Activated naive CD4-positive, alpha-beta T cell treated with anti-CD3 and anti-CD28 coated beads, Interleukin-2, amount 50 U/mL, for 72 hours (primary cell): ENCODE results near the gene LALBA. TPM values are rescaled to one million over a fixed set of nuclear protein-coding genes. Genes with fewer than 3 reads are reported as not detected.
A peak's percentile ranks its signal among the peaks of the same experiment; 100 is the strongest.
"Not testable (repeated sequence)": the region's sequence is repeated elsewhere in the genome, so short reads cannot be mapped to it uniquely, and the experiment has no call there.

Experiments used
- ATAC-seq, 2 donors: fragments of 150-1000 bp; cut with Tn5 transposase; 2 replicates each; pipeline ENCODE4 v1.10.0; 2021; ENCODE audit warnings: mild to moderate bottlenecking in 2 of 2, moderate library complexity in 2 of 2
- DNase-seq, 2 donors: peaks; one replicate each; pipeline ENCODE4 v3.0.0; 2021 to 2022; ENCODE audit warnings: low spot score in 2 of 2
- H3K27ac Mint-ChIP-seq, 2 donors: one replicate each; pipeline ENCODE4 v1.8.0; 2022; ENCODE audit warnings: mild to moderate bottlenecking in 2 of 2, mixed read lengths in 2 of 2
- H3K36me3 Mint-ChIP-seq, 2 donors: one replicate each; pipeline ENCODE4 v1.8.0; 2022; ENCODE audit warnings: mixed read lengths in 2 of 2
- H3K9me3 Mint-ChIP-seq, 2 donors: one replicate each; pipeline ENCODE4 v1.8.0; 2022; ENCODE audit warnings: mixed read lengths in 2 of 2
- total RNA-seq, 2 donors: library from RNA; stranded (reverse); gene quantifications; one replicate each; pipeline ENCODE4 v1.2.3, GENCODE V29; 2022

Gene LALBA
- not detected for total RNA-seq

DNA sequence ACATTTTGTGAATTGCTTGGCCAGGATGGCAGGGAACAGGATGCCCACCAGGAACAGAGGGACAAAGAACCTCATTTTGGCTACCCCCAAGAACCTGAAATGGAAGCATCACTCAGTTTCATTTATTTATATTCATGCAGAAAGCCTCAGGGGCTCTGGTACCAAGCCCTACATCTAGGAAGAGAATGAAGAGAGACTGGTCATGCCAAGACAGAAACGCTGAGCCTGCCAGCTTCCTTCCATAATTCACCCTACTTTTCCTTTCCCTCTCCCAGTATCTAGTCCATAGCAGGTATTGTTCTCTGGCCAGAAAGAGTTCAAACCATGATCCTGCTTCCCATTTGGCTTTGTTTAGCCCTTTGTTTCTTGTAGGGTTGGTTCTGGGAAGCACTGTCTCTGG is at the start of gene LALBA:
Gene LALBA (minus strand): TSS at position 101 of the 400 bp plus-strand sequence. CDS start 26 bp downstream, at position 75.
- no peaks in the 10 kb centered on the region for H3K9me3 Mint-ChIP-seq
- ATAC-seq (no peak), DNase-seq (no peak)
- no peak within 1 kb of the TSS for H3K27ac Mint-ChIP-seq
- H3K36me3 Mint-ChIP-seq, result no peaks in the 10 kb centered on the region

DNA sequence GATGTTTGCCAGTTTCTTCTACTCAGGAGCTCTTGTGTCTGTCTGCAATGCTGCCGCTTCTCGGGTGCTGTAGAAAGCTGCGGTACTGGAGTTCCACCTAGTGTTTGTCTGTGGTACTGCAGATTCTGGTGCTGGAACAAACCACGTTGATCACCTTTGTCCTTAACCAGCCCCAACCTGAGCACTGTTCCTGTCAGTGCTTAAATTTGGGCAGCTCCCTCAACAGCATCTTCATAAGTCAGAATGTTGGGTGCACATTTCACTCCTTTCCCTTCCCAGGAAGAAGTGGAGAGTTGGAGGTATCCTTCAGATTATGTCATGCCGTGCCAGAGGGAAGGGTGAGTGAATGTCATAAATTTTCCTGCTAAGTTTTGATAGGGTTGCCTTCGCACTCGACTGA is 48.7 kb upstream of the LALBA start:
- Mint-ChIP-seq H3K9me3 (peaks cover 0 to 12% of the 10 kb centered on the region in 2 donors), H3K36me3 (peaks cover 0 to 18% of the 10 kb centered on the region in 2 donors), H3K27ac (no peak overlapping the region)
- DNase-seq, result peak; percentile 67 to 82
- ATAC-seq, result peak; percentile 81 to 88

DNA sequence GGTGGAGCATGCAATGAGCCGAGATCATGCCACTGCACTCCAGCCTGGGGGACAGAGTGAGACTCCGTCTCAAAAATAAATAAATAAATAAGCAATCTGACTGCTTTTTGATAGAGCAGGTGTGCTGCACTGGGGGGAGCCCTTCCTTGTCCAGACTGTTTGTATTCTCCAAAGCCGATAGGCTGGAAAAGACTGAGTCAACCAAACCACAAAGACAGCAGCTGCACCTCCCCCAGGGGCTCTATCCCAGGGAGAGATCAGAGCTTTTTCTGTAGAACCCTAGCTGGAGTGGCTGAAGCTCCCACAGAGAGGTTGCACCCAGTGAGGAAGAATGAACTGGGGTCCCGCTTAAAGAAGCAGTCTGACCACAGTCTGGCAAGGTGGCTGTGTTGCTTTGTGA is 45.8 kb upstream of the LALBA start:
- no peak for ATAC-seq
- Mint-ChIP-seq H3K9me3 (peaks cover 12 to 22% of the 10 kb centered on the region in 2 donors), H3K27ac (no peak overlapping the region), H3K36me3 (peaks cover 10 to 33% of the 10 kb centered on the region in 2 donors)
- DNase-seq, result no peak

DNA sequence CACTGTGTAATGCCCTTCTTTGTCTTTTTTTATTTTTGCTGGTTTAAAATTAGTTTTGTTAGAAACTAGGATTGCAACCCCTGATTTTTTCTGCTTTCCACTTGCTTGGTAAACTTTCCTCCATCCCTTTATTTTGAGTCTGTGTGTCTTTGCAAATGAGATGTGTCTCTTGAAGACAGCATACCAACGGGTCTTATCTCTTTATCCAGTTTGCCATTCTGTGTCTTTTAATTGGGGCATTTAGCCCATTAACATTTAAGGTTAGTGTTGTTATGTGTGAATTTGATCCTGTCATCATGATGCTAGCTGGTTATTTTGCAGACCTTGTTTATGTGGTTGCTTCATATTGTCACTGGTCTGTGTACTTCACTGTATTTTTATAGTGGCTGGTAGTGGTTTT is 43.5 kb upstream of the LALBA start:
- Mint-ChIP-seq H3K27ac (no peak overlapping the region), H3K36me3 (peaks cover 11 to 33% of the 10 kb centered on the region in 2 donors), H3K9me3 (peaks cover 12 to 22% of the 10 kb centered on the region in 2 donors)
- DNase-seq, result no peak
- no peak for ATAC-seq

DNA sequence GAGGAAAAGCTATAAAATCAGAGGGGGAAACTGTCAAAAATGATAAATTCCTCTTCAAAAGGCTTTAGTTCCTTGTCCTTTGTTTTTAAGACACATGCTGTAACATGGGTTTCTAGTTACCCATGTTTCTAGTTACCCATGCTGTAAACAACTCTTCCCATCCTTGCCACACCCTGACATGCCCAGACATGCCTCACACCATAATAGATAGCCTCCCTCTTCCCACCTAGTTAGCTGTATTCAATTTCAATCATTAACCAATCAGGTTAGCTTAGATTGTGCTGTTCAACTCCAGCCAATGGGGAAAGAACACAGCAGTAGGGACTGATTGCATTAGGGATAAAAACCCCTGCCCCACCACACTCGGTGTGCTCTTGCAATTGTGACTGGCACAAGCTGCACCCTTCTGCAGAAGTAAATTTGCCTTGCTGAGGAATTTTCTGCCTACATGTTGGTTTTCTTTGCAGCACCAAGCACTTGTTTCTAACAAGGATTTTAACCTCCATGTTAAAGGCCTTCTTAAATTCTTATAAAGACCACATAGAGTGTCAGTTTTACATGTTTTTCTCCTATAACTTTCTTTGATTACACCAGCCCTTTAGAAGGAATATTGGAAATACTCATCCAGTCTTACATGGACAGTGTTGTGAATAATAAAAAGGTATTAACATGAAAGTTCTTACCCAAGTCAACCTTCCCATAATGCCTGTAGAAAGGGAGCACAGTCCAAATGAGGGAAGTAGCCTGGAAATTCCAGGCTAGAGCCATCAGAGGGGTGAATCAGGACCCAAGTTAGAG is 32.5 kb upstream of the LALBA start:
- H3K36me3 Mint-ChIP-seq, result peaks cover 17 to 25% of the 10 kb centered on the region in 2 donors
- H3K9me3 Mint-ChIP-seq, result peaks cover 20 to 27% of the 10 kb centered on the region in 2 donors
- H3K27ac Mint-ChIP-seq, result peak overlapping the region in 1 of 2 donors; percentile 30
- ATAC-seq, result peak in 1 of 2 donors; percentile 22
- no peak for DNase-seq

DNA sequence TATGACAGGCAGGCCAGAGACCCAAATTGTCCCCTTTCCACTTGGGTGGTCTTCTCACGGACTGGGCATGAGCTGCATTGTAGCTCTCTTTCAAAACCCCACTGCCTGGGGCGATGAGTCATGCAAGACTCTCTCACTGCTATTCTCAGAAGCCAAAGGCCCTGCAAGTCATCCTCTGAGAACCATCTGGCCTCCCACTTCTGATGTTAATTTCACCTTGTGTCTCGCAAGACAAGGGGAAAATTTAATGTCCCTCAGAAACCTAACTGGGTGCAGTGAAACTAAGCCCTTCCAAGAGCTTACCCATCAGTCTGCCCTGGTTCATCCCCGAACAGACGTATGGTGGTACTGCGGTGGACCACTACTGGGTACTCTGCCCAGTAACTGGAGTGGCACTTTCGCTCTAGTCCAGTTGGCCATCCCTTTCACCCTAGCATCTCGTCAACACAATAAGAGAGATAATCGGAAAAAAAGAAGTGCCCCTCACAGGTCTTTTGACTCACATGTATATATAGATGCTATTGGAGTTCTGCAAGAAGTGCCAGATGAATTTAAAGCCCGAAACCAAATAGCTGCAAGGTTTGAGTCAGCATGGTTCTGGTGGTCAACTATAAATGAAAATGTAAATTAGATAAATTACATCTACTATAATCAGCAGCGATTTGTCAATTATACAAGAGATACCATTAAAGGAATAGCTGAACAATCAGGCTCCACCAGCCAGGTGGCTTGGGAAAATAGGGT is 31.3 kb upstream of the LALBA start:
- no peak for DNase-seq
- peak overlapping the region in 1 of 2 donors; percentile 35 for H3K27ac Mint-ChIP-seq

DNA sequence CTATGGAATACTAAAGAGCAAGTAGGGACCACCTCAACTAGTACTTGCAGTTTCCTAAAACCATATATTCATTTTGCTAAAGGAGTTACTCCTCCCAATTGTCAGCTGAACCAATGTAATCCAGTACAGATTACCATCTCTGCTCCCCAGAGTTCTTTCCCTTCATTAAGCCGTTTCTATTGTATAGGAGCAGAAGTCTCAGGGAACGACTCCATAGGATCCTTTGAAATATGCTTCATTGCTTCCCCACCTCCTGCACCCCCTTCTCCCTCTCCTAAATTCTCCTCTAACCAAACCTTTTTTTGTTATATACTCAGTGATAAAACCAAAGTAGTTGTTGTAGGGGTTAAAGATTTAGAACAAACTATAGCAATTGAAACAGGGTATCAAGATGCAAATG is 30.7 kb upstream of the LALBA start:
- Mint-ChIP-seq H3K36me3 (peaks cover 15 to 17% of the 10 kb centered on the region in 2 donors), H3K9me3 (peaks cover 12 to 19% of the 10 kb centered on the region in 2 donors), H3K27ac (no peak overlapping the region)
- no peak for ATAC-seq
- DNase-seq, result no peak

More for the DNA sequence above, 31.3 kb upstream of the LALBA start:
- Mint-ChIP-seq H3K9me3 (peaks cover 12 to 18% of the 10 kb centered on the region in 2 donors), H3K36me3 (peaks cover 15 to 17% of the 10 kb centered on the region in 2 donors)
- peak; percentile 52 to 60 for ATAC-seq

DNA sequence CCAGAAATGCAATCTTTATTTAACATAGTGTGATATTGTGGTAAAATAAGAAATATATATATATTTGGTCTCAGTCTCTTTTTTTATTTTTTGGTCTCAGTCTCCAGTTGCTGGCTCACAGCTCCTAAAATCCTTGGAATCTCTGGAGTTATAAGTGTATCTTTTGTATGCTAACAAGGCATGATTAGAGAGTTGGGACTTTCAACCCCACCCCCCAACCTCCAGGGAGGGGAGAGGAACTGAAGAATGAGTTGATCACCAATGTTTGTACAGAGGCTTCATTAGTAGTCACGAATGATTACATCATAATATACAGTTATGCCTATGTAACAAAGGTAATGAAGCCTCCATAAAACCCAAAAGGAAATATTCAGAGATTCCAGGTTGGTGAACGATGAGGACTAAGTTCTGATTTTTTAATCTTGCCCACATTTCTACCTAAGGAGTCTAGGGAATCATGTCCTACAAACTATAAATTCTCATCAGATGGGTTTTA is 22.8 kb upstream of the LALBA start:
- no peak for ATAC-seq
- Mint-ChIP-seq H3K9me3 (peaks cover 0 to 5% of the 10 kb centered on the region in 2 donors), H3K27ac (no peak overlapping the region), H3K36me3 (no peaks in the 10 kb centered on the region)
- DNase-seq, result no peak

DNA sequence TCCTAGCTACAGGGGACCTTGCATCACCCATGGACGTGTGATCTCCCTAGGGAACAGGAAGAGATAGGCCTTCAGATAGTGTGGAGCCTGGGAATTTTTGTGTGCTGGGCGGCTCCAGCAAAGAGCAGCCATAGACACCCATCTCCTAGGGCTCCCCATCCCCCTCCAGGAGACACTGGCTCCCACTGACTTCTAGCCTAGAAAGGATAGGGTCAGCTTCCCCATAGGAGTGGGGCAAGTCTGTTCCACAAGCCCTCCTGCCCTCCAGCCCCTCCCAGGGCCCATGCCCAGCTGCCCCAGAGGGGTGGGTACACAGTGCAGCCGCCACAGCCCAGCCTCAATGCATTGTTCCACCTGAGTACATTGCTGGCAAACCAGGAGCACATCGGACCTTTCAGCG is 16.5 kb upstream of the LALBA start:
- Mint-ChIP-seq H3K9me3 (no peaks in the 10 kb centered on the region), H3K27ac (no peak overlapping the region), H3K36me3 (no peaks in the 10 kb centered on the region)
- DNase-seq (no peak), ATAC-seq (no peak)

DNA sequence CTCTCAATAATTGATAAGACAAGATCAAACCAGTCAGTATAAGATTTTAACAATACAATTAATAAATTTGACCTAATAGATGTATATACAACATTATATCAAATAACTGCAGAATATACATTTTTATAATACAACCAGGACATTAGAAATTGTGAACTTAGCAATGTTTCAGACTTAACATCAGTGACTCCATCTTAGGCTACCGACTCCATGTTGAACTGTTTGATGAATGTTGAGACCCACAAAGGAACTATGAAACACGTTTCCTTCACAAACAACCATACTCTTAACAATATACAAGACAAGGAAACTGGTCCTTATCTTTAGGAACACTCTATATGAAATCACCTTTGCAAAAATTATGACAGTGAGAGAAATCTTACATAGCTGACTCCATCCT is 13.9 kb upstream of the LALBA start:
- no peak overlapping the region for H3K27ac Mint-ChIP-seq
- H3K9me3 Mint-ChIP-seq, result no peaks in the 10 kb centered on the region
- ATAC-seq, result no peak
- no peaks in the 10 kb centered on the region for H3K36me3 Mint-ChIP-seq
- DNase-seq, result no peak

DNA sequence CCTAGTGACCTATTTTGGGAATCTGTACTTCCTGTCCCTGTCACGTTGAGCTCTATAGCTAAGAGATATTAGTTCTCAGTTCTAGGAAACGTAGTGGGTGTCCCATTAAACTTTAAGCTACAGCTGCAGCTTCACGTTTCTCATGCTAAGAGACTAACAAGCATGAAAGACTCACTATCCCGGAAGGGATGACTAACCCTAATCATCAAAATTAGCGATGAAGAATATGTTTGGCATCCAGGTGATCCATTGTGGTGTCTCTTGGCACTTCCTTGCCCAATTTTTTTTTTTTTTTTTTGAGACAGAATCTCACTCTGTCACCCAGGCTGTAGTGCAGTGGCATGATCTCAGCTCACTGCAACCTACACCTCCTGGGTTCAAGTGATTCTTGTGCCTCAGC is 11.0 kb upstream of the LALBA start:
- ATAC-seq (no peak), DNase-seq (no peak)
- no peak overlapping the region for H3K27ac Mint-ChIP-seq
- no peaks in the 10 kb centered on the region for H3K9me3 Mint-ChIP-seq
- no peaks in the 10 kb centered on the region for H3K36me3 Mint-ChIP-seq

DNA sequence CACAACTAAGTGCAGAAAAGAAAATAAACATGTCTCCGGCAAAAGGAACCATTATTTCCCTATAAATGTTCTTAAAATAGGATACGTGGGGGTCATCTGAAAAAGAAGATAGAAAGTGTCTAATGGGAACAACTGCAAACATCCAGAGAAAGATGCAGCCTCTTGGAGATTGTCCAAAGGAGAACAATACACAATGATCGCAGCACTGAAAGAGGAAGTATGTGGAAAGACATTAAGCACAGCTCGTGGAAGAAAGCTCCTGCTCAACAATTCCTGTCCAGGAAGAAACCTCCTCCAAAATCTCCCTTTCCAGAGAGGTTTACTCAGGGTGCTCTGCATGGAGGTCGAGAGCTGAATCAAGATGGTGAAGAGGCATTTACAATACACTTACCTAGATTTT is 2.5 kb upstream of the LALBA start:
- no peaks in the 10 kb centered on the region for H3K9me3 Mint-ChIP-seq
- ATAC-seq, result no peak
- no peak overlapping the region for H3K27ac Mint-ChIP-seq
- H3K36me3 Mint-ChIP-seq, result no peaks in the 10 kb centered on the region
- no peak for DNase-seq

DNA sequence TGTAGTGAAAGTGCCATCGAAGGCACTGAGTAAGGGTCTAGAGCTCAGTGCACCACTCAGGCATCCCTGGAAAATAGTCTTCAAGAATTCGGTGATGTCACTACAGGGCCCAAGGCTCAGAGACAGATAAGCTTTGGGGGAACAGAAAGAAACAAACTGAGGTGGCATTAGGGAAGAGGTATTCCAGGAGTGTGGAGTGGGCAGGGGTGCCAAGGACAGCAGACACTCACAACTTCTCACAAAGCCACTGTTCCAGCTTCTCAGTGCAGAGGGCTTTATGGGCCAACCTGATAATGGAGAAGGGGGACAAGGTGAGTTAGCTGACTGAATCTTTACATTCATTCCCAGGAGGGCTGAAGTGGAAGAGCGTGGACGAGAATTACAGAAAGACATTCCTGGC is 2.1 kb downstream of the LALBA start:
- no peak for ATAC-seq
- H3K9me3 Mint-ChIP-seq, result no peaks in the 10 kb centered on the region
- DNase-seq, result no peak

DNA sequence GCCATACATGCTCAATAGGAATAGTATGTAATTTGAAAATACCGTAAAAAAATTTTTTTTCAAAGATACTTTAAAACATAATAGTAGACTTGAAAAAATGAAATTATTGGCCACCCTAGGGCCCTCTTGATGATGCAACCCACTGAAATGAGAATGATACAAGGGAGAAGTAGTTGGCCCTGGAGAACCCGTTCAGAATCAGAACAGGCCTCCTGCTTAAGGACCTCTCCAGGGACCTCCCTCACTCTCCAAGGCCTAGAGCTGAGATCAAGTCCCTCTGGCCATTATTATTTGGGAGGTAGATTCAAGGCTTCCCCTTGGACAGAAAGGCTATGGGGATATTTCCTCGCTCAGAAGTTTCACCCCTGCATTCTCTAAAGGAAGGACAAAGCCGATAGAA is 11.9 kb downstream of the LALBA start:
- ATAC-seq (no peak), DNase-seq (no peak)
- Mint-ChIP-seq H3K27ac (no peak overlapping the region), H3K36me3 (no peaks in the 10 kb centered on the region), H3K9me3 (peaks cover 0 to 4% of the 10 kb centered on the region in 2 donors)

More for the DNA sequence above, 2.1 kb downstream of the LALBA start:
- Mint-ChIP-seq H3K27ac (no peak overlapping the region), H3K36me3 (no peaks in the 10 kb centered on the region)

DNA sequence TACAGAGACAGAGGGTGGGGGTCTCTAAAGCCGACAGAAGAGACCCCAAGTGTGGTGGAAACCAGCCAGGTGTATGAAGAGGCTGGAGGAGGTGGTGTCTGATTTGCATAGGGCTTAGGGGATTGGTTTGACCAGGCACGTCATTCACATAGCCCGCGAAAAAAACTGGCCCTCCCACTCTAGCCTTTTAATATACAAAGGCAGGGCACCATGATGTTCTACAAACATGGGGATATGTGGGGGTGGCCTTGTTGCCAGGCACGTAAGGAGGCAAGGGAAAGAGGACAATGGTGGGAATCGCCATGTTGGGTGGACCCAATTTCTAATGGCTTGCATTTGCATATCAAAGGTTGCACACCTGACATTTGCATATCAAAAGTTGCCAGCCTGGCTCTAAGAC is 13.2 kb downstream of the LALBA start:
- Mint-ChIP-seq H3K36me3 (no peaks in the 10 kb centered on the region), H3K27ac (no peak overlapping the region), H3K9me3 (peaks cover 0 to 4% of the 10 kb centered on the region in 2 donors)
- DNase-seq (no peak), ATAC-seq (no peak)

DNA sequence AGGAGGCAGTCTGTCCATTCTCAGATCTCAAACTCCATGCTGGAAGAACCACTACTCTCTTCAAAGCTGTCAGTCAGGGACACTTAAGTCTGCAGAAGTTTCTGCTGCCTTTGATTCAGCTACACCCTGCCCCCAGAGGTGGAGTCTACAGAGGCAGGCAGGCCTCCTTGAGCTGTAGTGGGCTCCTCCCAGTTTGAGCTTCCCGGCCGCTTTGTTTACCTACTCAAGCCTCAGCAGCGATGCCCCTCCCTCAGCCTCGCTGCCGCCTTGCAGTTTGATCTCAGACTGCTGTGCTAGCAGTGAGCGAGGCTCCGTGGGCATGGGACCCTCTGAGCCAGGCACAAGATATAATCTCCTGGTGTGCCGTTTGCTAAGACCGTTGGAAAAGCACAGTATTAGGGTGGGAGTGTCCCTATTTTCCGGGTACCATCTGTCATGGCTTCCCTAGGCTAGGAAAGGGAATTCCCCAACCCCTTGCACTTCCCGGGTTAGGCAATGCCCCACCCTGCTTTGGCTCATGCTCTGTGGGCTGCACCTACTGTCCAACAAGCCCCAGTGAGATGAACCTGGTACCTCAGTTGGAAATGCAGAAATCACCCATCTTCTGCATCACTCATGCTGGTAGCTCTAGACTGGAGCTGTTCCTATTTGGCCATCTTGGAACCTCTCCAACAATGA is 16.0 kb downstream of the LALBA start:
- not testable (repeated sequence) for H3K36me3 Mint-ChIP-seq, H3K9me3 Mint-ChIP-seq, DNase-seq, ATAC-seq, H3K27ac Mint-ChIP-seq

DNA sequence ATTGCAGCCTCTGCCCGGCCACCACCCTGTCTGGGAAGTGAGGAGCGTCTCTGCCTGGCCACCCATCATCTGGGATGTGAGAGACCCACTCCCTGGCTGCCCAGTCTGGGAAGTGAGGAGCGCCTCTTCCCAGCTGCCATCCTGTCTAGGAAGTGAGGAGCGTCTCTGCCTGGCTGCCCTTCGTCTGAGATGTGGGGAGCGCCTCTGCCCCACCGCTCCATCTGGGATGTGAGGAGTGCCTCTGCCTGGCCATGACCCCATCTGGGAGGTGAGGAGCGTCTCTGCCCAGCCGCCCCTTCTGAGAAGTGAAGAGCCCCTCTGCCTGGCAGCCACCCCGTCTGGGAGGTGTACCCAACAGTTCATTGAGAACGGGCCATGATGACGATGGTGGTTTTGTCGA is 18.2 kb downstream of the LALBA start:
- not testable (repeated sequence) for H3K36me3 Mint-ChIP-seq, H3K9me3 Mint-ChIP-seq, DNase-seq, H3K27ac Mint-ChIP-seq, ATAC-seq
